Stimulated activated CD4-positive, alpha-beta T cell treated with anti-CD3 and anti-CD28 coated beads, Interleukin-12 subunit alpha, Interleukin-12 subunit beta, amount 100 ng/mL, for 24 hours (primary cell): ENCODE results near the gene RIMBP3C.
"Not testable (repeated sequence)": the region's sequence is repeated elsewhere in the genome, so short reads cannot be mapped to it uniquely, and the experiment has no call there.

Experiments used
- DNase-seq, 2 experiments: peaks; one replicate each; pipeline ENCODE4 v3.0.0-alpha.2; 2020; ENCODE audit warnings: low read depth in 2 of 2

RIMBP3C gene

GRCh38 chr22:21551361-21551760, at the start of gene RIMBP3C:
RIMBP3C (minus strand) TSS chr22:21551461; CDS start chr22:21550976, 485 bp downstream.
- not testable (repeated sequence) for DNase-seq

DNA sequence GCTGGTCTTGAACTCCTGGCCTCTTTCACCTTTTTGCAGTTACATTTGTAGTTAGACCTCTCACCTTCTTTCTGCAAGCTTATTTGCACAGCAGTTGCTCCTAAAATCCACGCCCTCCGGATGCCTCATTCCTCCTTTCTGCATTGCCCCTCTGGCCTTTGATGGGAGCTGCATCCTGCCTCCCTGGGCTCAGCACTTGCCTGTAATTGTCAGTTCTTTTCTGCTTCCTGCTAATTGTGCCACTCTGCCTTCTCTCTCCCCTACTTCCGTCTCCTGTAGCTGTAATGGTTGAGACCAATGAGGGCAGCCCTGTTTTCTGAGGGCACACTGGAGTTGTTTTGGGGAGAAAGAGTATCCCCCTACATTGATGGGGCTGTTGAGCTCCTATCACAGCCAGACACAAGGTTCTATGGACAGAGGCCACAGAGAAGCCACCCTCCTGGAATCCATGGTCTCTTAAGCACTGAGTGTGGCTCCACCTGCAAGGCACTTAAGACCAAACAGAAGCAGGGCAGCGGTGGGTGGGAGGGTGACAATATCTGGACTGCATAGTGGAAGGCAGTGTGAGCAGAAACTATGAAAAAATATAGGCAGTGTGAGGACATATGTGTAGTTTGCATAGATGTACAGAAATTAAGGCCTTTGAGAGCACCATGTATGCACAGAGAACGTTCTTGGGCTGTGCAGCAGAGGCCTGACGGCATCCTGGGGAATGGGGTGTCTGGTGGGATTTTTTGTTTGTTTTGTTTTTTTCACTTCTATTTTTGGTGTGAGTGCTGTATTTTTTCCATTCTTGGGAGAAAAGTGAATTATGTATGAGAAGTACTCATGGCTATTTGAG, 48.0 kb upstream of the RIMBP3C start:
- no peak for DNase-seq

- DNase-seq, result no peak
Observed at GRCh38 chr22:21598302-21598701, 47.0 kb upstream of the RIMBP3C start.

DNA sequence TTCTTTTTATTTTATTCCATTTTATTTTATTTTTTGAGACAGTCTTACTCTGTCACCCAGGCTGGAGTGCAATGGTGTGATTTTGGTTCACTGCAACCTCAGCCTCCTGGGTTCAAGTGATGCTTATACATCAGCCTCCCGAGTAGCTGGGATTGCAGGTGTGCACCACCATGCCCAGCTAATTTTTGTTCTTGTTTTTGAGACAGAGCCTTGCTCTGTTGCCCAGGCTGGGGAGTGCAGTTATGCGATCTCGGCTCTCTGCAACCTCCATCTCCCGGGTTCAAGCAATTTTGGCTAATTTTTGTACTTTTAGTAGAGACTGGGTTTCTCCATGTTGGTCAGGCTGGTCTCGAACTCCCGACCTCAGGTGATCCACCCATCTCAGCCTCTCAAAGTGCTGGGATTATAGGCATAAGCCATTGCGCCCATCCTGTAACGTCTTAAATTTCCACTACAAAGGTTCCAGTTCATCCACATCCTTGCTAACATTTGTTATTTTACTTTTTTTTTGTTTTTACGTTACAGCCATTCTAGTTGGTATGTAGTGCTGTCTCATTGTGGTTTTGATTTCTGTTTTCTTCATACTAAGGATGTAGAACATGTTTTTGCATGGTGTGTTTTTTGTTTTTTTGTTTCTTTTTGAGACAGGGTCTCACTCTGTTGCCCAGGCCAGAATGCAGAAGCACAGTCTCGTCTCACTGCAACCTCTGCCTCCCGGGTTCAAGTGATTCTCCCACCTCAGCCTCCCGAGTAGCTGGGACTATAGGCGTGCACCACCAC, 45.3 kb upstream of the RIMBP3C start:
- not testable (repeated sequence) for DNase-seq

- DNase-seq, result no peak
Observed at GRCh38 chr22:21594865-21595452, 43.7 kb upstream of the RIMBP3C start.

- no peak for DNase-seq
Observed at GRCh38 chr22:21593406-21594232, 42.4 kb upstream of the RIMBP3C start.

- DNase-seq, result no peak
Observed at GRCh38 chr22:21592422-21592821, 41.2 kb upstream of the RIMBP3C start.

GRCh38 chr22:21591695-21592094, 40.4 kb upstream of the RIMBP3C start:
- DNase-seq, result no peak

DNA sequence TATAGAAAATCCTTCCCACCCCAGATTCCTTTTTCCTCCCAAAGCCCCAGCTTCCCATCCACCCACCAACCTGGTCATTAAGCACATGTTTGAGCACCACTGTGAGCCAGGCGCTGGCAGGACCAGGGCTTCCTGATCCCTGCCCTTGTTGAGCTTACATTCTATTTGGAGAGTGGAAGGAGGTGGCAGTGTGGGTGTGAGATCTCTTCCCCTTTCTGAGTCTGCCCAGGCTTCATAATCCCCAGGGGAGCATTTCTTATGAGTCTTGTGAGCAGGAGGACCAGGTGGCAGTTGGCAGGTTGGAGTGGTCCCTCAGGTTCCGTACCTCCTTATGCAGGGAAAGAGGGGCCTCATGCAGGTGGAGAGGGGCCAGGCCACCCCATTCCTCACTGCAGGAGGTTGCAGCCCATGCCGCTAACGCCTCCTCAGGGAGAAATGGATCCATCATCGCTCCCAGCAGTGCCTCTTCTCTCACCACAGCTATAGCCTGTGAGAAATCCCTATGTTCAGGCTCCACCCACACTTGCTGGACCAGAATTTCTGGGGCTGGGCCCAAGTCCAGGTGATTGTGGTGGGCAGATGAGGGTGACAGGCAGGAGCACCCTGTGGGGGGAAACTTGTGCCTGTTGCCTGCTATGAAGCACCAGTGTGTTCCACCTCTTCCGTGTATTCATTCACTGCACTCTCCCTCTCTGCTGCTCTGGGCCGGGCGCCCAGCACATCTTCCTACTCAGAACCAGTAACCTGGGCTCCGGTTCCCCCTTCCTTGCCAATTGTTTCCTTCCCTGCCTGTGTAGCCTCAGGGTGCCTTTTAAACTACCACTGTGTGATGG, 39.8 kb upstream of the RIMBP3C start:
- no peak for DNase-seq

GRCh38 chr22:21589396-21589795, 38.1 kb upstream of the RIMBP3C start:
- no peak for DNase-seq

DNA sequence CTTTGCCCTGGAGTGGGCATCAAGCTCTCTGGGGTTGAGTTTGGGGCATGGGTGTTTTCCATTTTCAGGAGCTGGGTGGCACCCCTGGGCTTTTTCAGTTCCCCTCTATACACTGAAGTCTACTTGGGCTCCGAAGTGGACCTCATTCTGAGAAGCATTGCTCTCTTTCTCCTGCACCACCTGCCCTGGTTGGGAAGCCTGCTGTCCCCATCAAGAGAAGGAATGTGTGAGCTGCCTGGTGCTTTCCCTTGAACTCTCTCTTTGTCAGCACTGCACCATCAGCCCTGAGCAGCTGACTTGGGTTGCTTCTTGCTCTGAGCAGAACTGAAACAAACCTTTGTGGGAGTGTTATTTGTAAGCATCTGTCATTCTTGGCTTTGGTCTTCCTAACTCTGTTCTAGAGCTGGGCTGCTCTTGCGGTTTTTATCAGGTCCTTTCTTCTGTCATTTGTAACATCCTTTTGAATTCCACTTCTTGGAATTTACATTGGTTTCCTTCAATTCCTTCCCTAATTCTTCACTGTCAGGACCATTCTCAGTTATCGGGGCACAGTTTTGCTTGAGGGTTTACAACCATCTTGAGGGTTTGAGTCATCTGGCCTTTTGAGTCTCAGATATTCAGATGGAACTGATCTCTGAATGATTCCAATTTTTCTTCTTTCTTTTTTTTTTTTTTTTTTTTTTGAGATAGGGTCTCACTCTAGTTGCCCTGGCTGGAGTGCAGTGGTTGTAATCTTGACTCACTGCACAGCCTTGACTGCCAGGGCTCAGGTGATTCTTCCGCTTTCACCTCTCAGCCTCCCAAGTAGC, 36.7 kb upstream of the RIMBP3C start:
- peak; percentile 22 to 32 for DNase-seq

- no peak for DNase-seq
Observed at GRCh38 chr22:21585389-21585788, 34.1 kb upstream of the RIMBP3C start.

DNA sequence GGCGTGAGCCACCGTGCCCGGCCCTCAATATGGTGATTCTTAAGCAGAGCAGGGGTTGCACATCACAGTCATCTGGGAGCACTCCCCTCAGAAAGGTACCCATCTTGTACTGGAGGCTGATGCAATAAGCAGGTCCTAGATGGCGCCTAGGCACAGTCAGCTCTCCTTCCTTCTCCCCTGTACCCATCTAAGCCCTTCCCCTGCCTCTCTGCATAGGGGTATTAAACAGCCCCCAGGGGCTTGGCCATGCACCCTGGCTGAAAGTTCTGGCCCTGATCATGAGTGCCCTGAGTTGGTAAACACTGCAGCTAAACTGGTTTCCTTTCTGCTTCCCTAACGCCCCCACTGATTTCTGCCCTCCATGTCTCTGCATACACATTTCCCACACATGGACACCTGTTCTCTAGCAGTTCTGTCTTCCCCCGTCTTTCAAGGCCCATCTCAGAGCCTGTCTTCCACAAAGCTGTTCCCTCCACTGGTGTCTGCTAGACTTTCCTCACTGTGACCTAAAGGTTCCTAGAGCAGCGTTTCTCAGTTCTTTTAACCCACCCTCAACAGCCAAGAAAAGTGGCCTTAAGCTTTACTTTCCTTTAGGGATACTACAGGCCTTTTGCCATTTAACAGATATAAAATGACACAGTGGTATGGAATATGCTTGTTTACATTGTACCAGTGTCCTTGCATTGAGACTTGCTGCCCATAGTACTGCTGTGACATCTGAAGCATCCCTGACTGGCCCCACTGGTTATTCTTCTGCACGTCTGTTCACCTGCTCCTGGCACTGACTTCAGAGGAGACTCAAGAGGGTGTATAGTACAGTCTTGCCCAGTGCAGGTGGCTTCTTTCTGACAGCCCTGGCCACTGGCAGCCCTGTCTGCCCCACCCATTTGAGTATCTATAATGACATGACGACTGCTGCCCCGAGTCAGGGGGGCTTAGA, 31.8 kb upstream of the RIMBP3C start:
- no peak for DNase-seq

DNA sequence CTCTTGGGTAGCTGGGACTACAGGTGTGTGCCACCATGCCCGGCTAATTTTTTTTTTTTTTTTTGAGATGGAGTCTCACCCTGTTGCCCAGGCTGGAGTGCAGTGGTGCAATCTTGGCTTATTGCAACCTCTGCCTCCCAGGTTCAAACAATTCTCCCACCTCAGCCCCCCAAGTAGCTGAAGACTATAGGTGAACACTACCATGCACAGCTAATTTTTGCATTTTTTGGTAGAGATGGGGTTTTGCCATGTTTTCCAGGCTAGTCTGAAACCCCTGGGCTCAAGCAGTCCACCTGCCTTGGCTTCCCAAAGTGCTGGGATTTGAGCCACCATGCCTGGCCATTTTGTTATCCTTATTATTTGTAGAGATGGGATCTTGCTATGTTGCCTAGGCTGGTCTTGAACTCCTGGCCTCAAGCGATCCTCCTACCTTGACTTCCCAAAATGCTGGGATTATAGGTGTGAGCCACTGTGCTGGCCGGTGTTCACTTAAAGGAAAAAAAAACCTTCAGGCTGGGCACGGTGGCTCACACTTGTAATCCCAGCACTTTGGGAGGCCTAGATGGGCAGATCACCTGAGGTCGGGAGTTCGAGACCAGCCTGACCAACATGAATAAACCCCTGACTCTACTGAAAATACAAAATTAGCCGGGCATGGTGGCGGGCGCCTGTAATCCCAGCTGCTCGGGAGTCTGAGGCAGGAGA, 29.9 kb upstream of the RIMBP3C start:
- DNase-seq, result not testable (repeated sequence)

DNA sequence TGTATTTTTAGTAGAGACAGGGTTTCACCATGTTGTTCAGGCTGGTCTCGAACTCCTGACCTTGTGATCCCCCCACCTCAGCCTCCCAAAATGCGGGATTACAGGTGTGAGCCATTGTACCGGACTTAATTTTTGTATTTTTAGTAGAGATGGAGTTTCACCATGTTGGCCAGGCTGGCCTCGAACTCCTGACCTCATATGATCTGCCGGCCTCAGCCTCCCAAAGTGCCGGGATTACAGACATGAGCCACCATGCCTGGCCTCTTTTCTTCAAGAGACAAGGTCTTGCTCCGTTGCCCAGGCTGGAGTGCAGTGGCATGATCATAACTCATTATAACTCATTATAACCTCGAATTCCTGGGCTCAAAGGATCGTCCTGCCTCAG, 29.4 kb upstream of the RIMBP3C start:
- not testable (repeated sequence) for DNase-seq

- no peak for DNase-seq
Observed at GRCh38 chr22:21579474-21579851, 28.2 kb upstream of the RIMBP3C start.

DNA sequence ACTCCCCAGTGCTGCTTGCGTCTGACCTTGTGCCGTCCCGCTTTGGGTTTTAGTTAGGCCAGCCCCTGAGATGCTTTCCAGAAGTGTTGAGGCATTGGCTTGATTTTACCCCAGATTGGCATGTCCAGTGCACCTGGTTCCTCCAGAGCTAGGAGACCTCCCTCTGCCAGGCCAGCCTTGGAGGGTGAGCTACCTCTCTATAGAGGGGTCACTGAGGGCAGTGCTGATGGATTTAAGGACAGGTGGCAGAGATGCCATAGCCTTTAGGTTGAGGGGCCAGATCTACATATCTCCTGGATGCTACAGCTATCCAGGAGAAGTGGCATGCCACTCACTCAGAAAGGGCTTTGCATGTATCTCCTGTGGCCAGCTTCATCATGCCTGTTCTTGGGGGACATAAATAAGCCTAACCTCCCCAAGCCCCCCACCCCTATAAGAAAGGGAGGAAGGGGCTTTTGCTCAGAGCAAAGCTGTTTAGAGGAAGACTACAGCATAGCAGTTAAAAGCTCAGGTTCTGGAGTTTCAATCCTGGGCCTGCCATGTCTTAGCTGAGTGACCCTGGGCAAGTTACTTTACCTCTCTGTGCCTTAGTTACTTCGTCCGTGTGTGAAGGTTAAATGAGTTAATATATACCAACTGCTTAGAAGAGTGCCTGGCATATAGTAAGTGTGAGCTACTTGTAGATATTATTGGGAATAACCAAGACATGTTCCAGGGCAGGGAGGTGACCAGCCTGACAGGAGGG, 22.7 kb upstream of the RIMBP3C start:
- no peak for DNase-seq
